GM23338 (cell line): ENCODE results near the gene AFAP1L2.

ENCODE experiments used
- EZH2 ChIP-seq: fragments of 200-600 bp; sonication (generic); IDR thresholded peaks from one replicate; pipeline ENCODE4 v1.8.0; 2017; ENCODE audit warnings: antibody characterized with exemption, mild to moderate bottlenecking, low read depth; ENCODE audit not compliant: unreplicated experiment
- EZH2phosphoT487 ChIP-seq: fragments of 200-600 bp; sonication (generic); IDR thresholded peaks from one replicate; pipeline ENCODE4 v1.8.1; 2018; ENCODE audit warnings: antibody characterized with exemption; ENCODE audit not compliant: unreplicated experiment
- POLR2AphosphoS5 ChIP-seq: IDR thresholded peaks from 2 replicates; pipeline ENCODE4 v1.6.1; 2016; ENCODE audit warnings: antibody characterized with exemption, low read depth
- ZNF114 ChIP-seq: fragments of 250-450 bp; sonication (Bioruptor Pico); IDR thresholded peaks from 2 replicates; pipeline ENCODE4 v1.5.0; 2020; ENCODE audit warnings: mild to moderate bottlenecking, moderate library complexity
- ZNF331 ChIP-seq: fragments of 250-450 bp; sonication (Bioruptor Pico); IDR thresholded peaks from 2 replicates; pipeline ENCODE4 v1.5.0; 2020; ENCODE audit warnings: low read depth, mild to moderate bottlenecking, moderate library complexity
- TF ChIP-seq, protein P1 (sequence below), 2 experiments: fragments of 200-600 bp in 1 of 2; sonication (generic) in 1 of 2; conservative IDR thresholded peaks; 2 replicates each; pipeline versions ENCODE4 v1.5.1 to v1.6.1; 2016 to 2017; ENCODE audit warnings: antibody characterized with exemption in 2 of 2, low read depth in 2 of 2, mild to moderate bottlenecking in 2 of 2, moderate library complexity in 1 of 2
- TF ChIP-seq, protein P2 (sequence below): IDR thresholded peaks from 2 replicates; pipeline ENCODE4 v1.6.1; 2016; ENCODE audit warnings: antibody characterized with exemption

DNA sequence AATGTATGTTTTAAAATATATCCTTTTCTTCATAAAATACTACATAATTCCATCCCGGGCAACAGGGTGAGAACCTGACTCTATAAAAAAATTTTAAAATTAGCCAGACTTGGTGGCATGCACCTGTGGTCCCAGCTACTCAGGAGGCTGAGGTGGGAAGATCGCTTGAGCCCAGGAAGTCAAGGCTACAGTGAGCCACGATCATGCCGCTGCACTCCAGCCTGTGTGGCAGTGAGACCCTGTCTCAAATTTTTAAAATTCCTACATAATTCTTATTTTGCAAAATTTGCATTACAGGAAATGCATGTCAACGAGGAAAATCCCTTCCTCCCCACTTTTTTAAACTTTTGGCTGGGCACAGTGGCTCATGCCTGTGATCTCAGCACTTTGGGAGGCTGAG, 31.3 kb downstream of the AFAP1L2 start:
- TF ChIP-seq, protein P1, sequence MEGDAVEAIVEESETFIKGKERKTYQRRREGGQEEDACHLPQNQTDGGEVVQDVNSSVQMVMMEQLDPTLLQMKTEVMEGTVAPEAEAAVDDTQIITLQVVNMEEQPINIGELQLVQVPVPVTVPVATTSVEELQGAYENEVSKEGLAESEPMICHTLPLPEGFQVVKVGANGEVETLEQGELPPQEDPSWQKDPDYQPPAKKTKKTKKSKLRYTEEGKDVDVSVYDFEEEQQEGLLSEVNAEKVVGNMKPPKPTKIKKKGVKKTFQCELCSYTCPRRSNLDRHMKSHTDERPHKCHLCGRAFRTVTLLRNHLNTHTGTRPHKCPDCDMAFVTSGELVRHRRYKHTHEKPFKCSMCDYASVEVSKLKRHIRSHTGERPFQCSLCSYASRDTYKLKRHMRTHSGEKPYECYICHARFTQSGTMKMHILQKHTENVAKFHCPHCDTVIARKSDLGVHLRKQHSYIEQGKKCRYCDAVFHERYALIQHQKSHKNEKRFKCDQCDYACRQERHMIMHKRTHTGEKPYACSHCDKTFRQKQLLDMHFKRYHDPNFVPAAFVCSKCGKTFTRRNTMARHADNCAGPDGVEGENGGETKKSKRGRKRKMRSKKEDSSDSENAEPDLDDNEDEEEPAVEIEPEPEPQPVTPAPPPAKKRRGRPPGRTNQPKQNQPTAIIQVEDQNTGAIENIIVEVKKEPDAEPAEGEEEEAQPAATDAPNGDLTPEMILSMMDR (conservative IDR thresholded peaks at IDR 0.05; ENCODE audit: low read depth in 2 of 2), result no peak
- TF ChIP-seq, protein P2, sequence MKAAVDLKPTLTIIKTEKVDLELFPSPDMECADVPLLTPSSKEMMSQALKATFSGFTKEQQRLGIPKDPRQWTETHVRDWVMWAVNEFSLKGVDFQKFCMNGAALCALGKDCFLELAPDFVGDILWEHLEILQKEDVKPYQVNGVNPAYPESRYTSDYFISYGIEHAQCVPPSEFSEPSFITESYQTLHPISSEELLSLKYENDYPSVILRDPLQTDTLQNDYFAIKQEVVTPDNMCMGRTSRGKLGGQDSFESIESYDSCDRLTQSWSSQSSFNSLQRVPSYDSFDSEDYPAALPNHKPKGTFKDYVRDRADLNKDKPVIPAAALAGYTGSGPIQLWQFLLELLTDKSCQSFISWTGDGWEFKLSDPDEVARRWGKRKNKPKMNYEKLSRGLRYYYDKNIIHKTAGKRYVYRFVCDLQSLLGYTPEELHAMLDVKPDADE, result no peak
- TF ChIP-seq EZH2 (no peak), ZNF331 (CRISPR knock-in tag) (no peak), EZH2phosphoT487 (no peak), POLR2AphosphoS5 (no peak), ZNF114 (CRISPR knock-in tag) (no peak)
